ENCODE data around the gene CAND2. TPM values are rescaled to one million over a fixed set of nuclear protein-coding genes. Genes with fewer than 3 reads are reported as not detected.

Gene CAND2
- total RNA-seq, 1 donor from 2014 or later, result 2.6 TPM

DNA sequence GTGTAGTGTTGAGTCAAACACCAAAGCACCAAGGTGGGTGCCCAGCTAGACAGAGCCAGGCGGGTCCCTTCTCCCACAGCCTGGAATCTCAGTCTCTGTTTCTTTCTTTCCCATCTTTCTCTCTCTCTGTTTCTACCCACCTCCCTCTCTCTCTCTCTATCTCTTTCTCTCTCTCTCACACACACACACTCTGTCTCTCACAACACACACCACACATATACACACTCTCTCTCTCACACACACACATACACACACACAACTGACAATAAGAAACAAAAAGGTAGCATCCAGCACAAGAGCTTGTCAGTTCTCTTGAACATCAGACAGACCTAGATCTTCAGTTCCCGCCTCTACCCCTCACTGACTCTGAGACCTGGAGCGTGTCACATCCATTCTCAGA, 39.8 kb upstream of the CAND2 start:
- Histone ChIP-seq H3K4me3 (ENCODE audit: low read depth, low read length) (no peak overlapping the region), H3K36me3 (ENCODE audit: control insufficient read depth, insufficient read depth, low read length) (no peaks in the 10 kb centered on the region), H3K27me3 (ENCODE audit: control insufficient read depth, insufficient read depth, low read length) (no peaks in the 10 kb centered on the region)
- DNase-seq (ENCODE audit: low read depth), result no peak
- TF ChIP-seq, protein P1, sequence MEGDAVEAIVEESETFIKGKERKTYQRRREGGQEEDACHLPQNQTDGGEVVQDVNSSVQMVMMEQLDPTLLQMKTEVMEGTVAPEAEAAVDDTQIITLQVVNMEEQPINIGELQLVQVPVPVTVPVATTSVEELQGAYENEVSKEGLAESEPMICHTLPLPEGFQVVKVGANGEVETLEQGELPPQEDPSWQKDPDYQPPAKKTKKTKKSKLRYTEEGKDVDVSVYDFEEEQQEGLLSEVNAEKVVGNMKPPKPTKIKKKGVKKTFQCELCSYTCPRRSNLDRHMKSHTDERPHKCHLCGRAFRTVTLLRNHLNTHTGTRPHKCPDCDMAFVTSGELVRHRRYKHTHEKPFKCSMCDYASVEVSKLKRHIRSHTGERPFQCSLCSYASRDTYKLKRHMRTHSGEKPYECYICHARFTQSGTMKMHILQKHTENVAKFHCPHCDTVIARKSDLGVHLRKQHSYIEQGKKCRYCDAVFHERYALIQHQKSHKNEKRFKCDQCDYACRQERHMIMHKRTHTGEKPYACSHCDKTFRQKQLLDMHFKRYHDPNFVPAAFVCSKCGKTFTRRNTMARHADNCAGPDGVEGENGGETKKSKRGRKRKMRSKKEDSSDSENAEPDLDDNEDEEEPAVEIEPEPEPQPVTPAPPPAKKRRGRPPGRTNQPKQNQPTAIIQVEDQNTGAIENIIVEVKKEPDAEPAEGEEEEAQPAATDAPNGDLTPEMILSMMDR (IDR thresholded peaks at IDR 0.05; ENCODE audit: insufficient read depth, low read length, poor library complexity, severe bottlenecking), result no peak

DNA sequence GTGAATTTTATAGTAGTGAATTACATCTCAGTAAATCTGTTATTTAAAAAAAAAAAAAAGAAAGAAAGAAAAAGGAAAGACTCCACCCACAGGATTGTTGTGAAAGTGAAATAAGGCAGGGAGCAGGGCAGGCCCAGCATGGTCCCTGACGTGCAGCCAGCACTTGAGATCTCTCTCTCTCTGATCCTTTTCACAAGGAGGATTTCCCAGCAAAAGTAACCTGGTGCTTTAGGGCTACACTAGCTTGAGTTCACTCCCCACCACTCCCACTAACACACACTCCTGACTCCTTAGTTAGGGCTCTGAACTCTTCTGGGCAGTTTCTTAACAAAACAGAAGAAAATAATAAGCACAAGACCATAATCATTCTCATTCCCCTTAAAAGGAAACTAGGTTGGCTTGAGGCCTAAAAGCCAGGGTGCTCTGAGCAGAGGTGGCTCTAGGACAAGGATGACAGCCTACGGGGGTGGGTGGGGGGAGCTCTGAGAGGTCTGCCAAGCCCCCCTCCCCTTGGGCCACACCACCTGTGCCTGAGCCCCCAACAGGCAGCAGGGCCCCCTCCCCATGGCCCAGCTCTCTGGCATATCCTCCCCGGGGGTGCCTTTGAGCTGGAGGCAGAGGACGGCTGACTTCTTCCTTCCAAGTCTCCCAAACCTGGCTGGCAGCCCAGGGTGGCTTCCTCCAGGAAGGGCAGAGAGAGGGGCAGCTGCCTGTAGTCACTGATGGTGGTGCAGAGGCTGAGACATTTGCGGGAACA, 38.3 kb upstream of the CAND2 start:
- H3K4me3 ChIP-seq (ENCODE audit: low read depth, low read length), result no peak overlapping the region
- no peak for DNase-seq (ENCODE audit: low read depth)
- no peaks in the 10 kb centered on the region for H3K27me3 ChIP-seq (ENCODE audit: control insufficient read depth, insufficient read depth, low read length)
- H3K36me3 ChIP-seq (ENCODE audit: control insufficient read depth, insufficient read depth, low read length), result no peaks in the 10 kb centered on the region
- TF ChIP-seq, protein P1 (IDR thresholded peaks at IDR 0.05; ENCODE audit: insufficient read depth, low read length, poor library complexity, severe bottlenecking), result no peak

- Histone ChIP-seq H3K27me3 (ENCODE audit: control insufficient read depth, insufficient read depth, low read length) (no peaks in the 10 kb centered on the region), H3K4me3 (ENCODE audit: low read depth, low read length) (no peak within 1 kb of the TSS), H3K36me3 (ENCODE audit: control insufficient read depth, insufficient read depth, low read length) (no peaks in the 10 kb centered on the region)
- TF ChIP-seq, protein P1 (IDR thresholded peaks at IDR 0.05; ENCODE audit: insufficient read depth, low read length, poor library complexity, severe bottlenecking), result no peak
- no peak for DNase-seq (ENCODE audit: low read depth)
These were observed 37.3 kb upstream of the CAND2 start, which contains the start of gene TMEM40 for GRCh38 chr3:12759097-12759679. TMEM40 (minus strand) TSS chr3:12759259; CDS start chr3:12749832, 9,427 bp downstream.

DNA sequence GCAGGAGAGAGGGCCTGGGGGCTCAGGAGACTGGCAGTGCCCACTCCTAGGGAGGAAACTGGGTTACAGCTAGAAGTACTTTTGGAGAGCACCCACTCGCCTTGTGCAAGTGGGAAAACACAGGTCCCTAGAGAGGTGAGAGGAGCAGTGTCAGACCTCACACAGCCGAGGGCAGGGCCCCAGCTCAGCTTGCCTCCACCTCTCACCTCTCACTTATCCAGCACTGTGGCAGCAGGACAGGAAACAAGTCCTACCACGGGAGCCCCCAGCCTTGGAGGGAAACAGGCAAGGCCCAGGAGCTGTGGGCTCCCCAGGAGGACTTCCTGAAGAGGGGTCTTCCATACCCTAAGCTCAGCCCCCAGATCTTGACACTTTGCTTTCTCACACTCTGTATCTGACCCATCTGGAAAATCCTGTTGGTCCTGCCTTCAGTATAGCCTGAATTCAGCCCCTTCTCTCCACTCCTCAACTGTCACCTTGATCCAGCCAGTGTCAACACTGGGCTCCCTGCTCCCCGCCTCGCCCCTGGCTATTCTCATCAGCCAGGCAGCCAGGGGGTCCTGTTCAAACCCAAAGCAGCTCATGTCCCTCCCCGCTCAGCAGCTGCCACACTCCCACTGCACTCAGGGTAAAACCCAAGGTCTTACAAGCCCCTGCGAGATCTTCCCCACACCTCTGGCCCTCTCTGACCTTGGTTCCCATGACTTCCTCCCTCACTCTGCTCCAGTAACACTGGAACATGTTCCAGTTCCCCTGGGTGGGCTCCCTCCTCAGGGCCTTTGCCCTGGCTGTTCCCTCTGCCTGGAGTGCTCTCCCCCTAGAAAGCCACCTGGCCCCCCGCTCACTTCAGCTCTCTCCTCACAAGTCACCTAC, 36.6 kb upstream of the CAND2 start:
- H3K27me3 ChIP-seq (ENCODE audit: control insufficient read depth, insufficient read depth, low read length), result no peaks in the 10 kb centered on the region
- TF ChIP-seq, protein P1 (IDR thresholded peaks at IDR 0.05; ENCODE audit: insufficient read depth, low read length, poor library complexity, severe bottlenecking), result no peak
- DNase-seq (ENCODE audit: low read depth), result no peak
- no peak overlapping the region for H3K4me3 ChIP-seq (ENCODE audit: low read depth, low read length)
- no peaks in the 10 kb centered on the region for H3K36me3 ChIP-seq (ENCODE audit: control insufficient read depth, insufficient read depth, low read length)

GRCh38 chr3:12764171-12764776, 32.2 kb upstream of the CAND2 start:
- Histone ChIP-seq H3K36me3 (ENCODE audit: control insufficient read depth, insufficient read depth, low read length) (no peaks in the 10 kb centered on the region), H3K27me3 (ENCODE audit: control insufficient read depth, insufficient read depth, low read length) (no peaks in the 10 kb centered on the region), H3K4me3 (ENCODE audit: low read depth, low read length) (no peak overlapping the region)
- TF ChIP-seq, protein P1 (IDR thresholded peaks at IDR 0.05; ENCODE audit: insufficient read depth, low read length, poor library complexity, severe bottlenecking), result no peak
- DNase-seq (ENCODE audit: low read depth), result no peak
